NCI-H82 (cell line): Measurements from ENCODE around the gene KCNQ1.
A peak's percentile ranks its signal among the peaks of the same experiment; 100 is the strongest.

Source experiments
- DNase-seq: peaks from one replicate; lab custom pipeline; 2025; lab: John Stamatoyannopoulos, UW

The KCNQ1 gene

DNA sequence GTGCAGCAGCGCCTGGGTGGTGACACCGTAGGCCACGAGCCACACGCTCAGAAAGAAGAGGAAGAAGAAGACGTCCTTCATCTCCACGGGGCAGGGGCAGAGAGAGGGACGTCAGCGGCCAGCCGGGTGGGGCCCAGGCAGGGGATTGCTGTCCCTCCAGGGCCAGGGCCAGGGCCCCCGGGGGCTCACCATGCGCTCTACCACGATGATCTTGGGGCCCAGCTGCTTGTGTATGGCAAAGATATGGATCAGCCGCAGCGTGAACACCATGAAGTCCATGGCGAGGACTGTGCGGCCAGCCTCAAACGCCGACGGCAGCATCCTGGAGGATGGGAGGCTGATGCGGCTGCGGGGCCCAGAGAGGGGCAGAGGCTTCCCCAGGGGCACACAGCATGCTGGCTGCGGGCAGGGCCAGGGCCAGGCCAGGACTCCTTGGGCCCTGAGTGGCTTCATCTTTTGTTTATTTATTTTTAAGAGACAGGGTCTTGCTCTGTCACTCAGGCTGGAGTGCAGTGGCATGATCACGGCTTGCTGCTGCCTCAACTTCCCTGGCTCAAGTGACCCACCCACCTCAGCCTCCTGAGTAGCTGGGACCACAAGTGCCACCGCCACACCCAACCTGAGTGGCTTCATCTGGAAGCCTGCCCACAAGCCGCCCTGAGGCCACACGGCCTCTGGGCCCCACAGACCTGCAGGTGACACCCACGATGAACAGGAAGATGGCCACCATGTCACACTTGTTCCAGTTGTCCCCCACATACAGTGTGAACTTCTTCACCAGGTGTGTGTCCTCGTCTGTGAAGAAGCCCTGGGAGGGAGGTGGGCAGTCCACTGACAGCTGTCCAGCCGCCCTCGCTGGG, 33.1 kb upstream of the KCNQ1 start:
- no peak for DNase-seq

DNA sequence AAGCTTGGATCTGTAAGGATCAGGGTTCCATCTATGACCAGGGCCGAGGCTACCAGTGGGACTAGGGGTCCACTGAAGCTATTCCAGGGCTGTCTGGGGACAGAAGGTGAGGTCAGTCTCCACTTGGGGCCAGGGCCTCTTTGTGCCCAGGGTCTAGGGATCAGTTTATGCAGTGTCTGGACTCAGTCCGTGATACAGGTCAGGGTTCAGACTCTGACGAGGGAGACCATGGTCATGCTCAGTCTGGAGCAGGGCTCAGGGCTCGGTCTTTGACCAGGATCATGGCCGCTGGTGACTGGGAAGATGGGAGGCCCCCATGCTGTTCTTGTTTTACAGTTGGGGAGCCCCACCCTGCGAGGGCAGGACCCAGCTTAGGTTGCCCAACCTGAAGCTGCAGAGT, 32.5 kb upstream of the KCNQ1 start:
- no peak for DNase-seq

DNA sequence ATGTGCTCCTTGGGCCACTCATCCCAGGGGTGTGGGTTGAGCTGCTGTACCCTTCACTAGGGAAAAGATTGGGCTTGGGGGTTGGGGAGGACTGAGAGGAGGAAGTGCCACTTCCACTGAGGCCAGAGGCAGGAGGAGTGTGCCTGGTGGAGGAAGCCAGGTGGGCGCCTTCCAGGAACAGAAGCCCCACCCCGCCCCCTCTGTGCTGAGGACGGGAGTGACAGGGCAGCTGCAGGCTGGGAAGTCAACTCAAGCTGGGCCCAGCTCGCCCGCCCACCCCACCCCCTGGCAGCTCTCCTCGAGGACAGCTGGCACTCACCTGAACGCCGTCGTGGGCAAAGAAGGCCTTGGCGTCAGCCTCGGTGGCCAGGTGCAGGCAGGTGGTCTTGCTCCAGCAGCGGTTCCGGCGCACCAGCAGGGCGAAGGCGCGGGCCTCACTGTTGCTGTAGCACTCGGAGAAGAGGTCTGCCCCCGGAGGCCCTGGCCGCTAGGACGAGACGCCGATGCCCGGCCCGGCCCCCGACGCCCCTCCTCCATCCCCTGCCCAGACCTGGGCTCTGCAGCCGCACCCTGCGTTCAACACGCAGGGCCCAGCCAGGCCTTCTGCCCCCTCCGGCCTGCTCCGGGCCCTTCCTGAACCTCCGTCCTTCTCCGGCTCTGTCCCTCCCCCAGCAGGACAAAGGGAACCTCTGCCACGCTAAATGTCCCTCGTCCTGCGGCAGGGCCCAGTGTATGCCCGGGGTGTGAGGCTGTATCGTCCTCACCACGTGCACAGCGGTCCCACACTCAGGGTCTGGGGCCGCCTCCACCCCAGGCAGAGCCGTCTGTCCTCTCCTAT, 30.8 kb upstream of the KCNQ1 start:
- DNase-seq, result no peak

- no peak for DNase-seq
Observed at GRCh38 chr11:2414616-2415015, 30.2 kb upstream of the KCNQ1 start.

DNA sequence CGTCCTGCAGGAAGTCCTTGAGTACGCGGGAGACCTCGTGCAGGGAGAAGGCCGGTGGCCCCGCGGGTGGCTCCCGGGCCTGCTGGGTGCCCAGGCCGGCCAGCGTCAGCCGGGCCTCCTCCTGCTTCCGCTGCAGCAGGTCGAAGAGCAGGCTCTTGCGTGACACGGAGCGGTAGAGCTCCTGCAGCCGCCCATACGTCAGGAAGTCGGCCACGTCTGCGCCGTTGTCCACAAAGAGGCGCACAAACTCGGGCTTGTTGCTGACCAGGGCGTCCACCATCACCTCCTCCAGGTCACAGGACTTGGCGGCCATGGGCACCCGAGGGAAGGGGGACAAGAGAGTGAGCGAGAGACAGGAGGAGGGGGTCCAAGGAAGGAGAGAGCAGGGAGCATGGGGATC, 29.6 kb upstream of the KCNQ1 start:
- no peak for DNase-seq

DNA sequence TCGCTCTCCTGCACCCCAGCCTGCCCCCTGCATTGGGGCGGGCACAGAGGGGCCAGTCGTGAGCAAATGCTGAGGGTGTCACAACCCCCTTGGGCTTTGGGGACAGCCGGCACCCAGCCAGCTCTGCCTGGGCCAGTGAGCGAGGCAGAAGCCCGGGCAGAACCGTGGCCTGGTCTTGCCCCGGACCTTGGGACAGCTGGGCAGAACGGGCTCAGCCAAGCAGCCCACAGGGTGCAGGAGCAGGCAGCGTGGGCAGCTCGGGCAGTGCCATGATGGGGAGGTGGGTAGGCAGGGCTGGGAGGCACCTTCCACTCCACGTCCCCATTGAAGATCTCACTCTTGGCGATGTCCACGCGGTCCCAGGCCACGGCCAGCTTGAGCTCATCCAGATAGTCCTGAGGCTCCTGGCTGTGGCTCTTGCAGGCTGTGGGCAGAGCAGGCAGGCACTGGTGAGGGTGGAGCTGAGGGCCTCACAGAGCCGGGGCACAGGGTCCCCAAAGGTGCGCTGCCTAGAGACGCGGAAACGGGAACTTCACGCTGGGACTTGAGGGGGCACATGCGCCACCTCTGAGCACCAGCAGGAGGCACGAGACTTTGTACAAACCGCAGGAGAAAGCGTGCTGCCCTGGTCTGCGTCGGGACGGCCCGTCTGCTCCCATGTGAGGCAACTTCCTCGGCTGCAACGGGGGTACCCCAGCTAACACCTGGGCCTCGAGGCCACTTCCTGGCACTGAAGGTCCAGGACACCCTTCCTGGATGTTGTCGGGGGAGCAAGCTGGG, 29.0 kb upstream of the KCNQ1 start:
- DNase-seq, result no peak

GRCh38 chr11:2416765-2417164, 28.0 kb upstream of the KCNQ1 start:
- no peak for DNase-seq

DNA sequence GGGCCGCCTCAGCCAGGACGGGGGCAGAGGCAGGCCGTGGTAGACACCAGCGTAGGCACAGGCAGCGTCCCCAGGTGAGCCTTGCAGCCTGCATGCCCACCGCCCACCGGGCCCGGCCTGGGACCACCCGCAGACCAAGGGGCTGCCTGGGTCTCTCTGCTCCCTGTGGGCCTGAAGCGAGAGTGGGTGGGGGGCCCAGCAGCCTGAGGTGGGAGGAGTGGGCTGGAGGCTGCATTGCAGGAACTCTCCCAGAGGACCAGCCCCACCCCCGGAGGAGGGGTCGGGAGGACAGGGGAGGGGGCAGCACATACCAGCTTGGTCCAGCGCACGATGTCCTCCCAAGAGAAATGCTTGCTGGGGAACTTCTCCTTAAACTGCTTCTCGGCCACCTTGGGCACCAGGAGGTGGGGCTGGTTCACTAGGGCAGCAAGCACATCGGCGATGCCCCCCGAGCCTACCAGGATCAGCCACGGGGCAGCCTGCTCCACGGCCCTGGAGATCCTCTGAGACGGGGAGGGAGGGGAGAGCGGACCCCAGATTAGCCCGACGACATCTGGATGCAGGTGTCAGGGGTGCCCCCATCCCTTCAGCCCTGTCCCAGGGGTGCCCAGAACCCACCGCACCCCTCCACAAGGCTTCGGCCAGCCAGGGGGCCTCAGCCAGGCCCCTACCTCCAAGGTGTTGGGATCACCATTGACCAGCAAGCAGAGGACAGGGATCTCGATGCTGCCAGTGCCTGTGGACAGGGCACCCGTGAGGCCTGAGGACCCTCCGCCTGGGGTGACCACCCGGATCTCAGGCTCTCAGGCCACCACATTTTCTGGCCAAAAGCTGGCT, 26.7 kb upstream of the KCNQ1 start:
- DNase-seq, result no peak

GRCh38 chr11:2418693-2419360, 26.0 kb upstream of the KCNQ1 start:
- peak; percentile 8 for DNase-seq

- peak; percentile 63 for DNase-seq
Observed at GRCh38 chr11:2419638-2420501, 24.9 kb upstream of the KCNQ1 start.

- peak; percentile 74 for DNase-seq
Observed at GRCh38 chr11:2420502-2421225, 24.1 kb upstream of the KCNQ1 start.

DNA sequence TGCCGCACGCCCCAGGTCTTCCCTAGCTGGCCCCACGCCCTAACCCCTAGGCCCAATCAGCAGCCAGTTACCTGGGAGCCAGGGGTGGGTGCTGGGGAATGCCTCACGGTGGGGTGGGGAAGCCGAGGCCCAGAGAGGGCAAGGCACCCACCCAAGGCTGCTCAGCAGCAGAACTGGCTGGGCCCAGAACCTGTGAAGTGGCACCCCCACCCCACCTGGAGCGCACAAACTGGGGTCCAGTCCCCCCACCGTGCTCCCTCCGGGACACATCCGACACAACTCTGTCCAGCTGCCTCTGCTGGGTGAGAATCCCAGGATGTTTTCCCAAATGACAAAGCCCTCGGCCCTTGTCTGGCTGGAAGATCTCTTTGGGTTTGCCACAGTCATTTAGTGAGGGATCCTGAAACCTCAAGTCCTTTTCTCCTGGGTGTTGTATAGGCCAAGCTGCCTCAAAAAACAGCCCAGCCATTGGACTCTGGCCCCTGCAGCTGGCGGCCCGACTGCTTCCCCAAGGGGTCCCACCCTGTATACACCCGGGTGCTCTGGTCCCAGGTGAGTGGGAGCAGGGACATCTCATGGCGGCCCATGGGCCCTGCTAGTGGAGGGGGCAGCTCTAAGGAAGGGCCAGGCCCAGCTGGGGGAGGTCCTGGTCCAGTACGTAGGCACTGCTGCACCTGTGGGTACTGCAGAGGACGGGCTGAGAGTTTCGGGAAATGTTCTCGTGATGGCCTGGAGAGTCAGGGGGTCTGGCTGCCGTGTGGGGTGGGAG, 23.4 kb upstream of the KCNQ1 start:
- no peak for DNase-seq

DNA sequence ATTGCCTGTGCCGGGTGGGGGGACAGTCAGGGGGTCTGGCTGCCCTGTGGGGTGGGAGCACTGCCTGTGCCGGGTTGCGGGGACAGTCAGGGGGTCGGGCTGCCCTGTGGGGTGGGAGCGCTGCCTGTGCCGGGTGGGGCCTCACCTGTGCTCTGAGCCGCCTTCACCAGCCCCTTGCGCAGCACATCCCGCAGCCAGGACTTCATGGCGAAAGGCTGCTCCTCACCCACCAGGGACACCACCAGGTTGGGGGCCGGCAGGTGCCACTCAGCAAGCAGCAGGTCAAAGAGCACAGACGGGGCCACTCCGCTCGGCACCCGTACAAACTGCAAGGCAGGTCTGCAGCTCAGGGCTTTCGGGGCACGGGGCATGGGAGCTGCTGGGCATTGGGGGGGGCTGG, 22.8 kb upstream of the KCNQ1 start:
- DNase-seq, result no peak

- DNase-seq, result no peak
Observed at GRCh38 chr11:2422461-2423156, 22.2 kb upstream of the KCNQ1 start.

DNA sequence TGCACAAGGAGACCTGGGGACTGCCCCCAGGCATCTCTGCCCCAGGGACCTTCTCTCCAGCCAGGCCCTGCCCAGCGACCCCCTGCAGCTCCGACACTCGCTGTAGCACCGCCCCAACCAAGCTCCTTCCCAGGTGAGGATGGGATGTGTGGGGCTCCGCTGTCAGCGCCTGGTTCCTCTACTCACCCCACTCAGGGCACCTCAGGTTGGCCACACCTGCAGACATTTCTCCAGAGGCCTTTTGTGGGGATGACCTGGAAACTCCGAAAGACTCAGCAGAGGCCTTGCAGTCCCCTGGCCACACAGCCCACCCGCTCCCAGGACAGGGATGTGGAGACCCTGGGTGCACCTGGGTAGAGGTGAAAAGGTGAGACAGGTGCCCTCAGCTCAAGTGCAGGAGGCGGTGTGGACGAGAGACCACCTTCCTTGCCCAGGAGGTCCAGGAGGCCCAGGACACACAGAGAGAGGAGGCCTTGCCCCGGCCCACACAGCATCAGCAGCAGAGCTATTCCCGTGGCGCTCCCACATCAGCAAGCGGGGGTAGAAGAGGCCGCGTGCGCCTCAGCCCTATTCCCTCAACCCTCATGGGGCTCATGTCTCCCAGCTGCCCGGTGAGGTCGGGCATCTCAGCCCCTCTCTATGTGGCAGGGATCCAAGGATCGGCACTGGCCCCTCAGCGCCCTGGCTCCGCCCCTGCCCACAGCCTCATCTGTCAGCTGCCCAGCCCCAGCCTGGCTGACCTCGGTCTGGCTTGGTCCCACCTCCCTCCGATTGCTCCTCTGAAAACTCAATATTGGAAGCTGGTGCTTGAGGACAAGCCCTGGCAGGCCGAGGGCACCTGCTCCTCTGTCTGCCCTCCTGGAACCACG, 21.4 kb upstream of the KCNQ1 start:
- DNase-seq, result no peak

DNA sequence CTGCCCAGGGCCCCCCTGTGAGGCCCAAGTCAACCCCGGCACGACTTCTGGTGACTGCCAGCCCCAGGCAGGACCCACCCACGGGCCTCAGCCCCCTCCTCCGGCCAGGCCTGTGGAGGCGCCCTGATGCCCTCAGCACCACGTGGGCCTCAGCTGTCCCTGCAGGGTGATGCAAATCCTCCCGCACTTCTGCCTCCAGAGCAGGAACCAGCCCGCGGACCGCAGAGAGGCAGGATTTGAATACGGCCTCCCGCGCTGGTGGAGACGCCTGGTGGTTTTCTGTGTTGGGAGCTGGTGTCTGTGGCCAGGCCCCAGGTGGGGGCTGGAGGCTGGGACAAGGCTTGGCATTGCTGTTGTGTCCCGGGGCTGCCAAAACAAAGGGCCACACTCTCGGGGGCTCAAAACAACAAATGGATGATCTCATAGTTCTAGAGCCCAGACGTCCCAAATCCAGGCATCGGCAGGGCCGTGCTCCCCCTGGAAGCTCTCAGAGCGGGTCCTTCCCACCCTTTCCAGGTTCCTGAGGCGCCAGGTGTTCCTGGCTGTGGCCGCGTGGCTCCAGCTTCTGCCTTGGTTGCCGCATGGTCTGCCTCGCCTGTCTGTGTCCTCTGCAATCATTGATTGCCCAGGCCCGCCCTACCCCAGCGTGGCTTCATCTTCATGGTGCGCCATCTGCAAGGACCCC, 19.9 kb upstream of the KCNQ1 start:
- DNase-seq, result no peak
